CD4-positive, alpha-beta T cell (primary cell): Measurements from ENCODE around the gene MID2. TPM values are rescaled to one million over a fixed set of nuclear protein-coding genes. Genes with fewer than 3 reads are reported as not detected.

Experiments
- ATAC-seq: fragments of 200-7000 bp; cut with Tn5 transposase; one replicate; pipeline ENCODE4 v1.10.0; 2022; ENCODE audit warnings: mild to moderate bottlenecking; ENCODE audit not compliant: poor library complexity
- CTCF ChIA-PET: fragments of 350-600 bp; sonication (Branson Sonifier 250); formaldehyde crosslinking; loops from one replicate; lab custom pipeline; 2021; ENCODE audit warnings: antibody characterized with exemption, inconsistent platforms; lab: Charles Lee
- POLR2A ChIA-PET: fragments of 350-600 bp; sonication (Branson Sonifier 250); formaldehyde crosslinking; loops from one replicate; lab custom pipeline; 2021; ENCODE audit warnings: antibody characterized with exemption, inconsistent platforms; lab: Charles Lee
- DNase-seq, 14 experiments: peaks; one replicate each; pipeline ENCODE4 v3.0.0-alpha.2; 2013 to 2020; ENCODE audit warnings: mixed read lengths in 2 of 14
- H3K27ac ChIP-seq, 2 donors: one replicate each; pipeline versions ENCODE4 v1.5.1 to v1.7.0; 2013; ENCODE audit warnings: low read length in 2 of 2, low read depth in 1 of 2, mild to moderate bottlenecking in 1 of 2
- H3K27me3 ChIP-seq, 2 experiments: 1 replicate in 1 of 2; 2 replicates in 1 of 2; pipeline versions ENCODE4 v1.6.1 to v1.7.0; 2013; ENCODE audit warnings: low read length in 2 of 2, control low read depth in 1 of 2, mild to moderate bottlenecking in 1 of 2, moderate library complexity in 1 of 2; ENCODE audit not compliant: insufficient read depth in 2 of 2, control insufficient read depth in 1 of 2
- H3K36me3 ChIP-seq: one replicate; pipeline ENCODE4 v1.6.1; 2013; ENCODE audit warnings: low read length, control low read depth; ENCODE audit not compliant: insufficient read depth
- H3K4me1 ChIP-seq: one replicate; pipeline ENCODE4 v1.6.1; 2013; ENCODE audit warnings: low read length, control low read depth; ENCODE audit not compliant: insufficient read depth
- H3K4me3 ChIP-seq: one replicate; pipeline ENCODE4 v1.5.1; 2013; ENCODE audit warnings: mild to moderate bottlenecking, low read length, moderate library complexity
- H3K9me3 ChIP-seq, 2 experiments: 1 replicate in 1 of 2; 2 replicates in 1 of 2; pipeline versions ENCODE4 v1.6.1 to v1.7.0; 2013; ENCODE audit warnings: low read length in 2 of 2, mild to moderate bottlenecking in 2 of 2, control low read depth in 1 of 2, moderate library complexity in 1 of 2; ENCODE audit not compliant: control insufficient read depth in 1 of 2, insufficient read depth in 1 of 2
- H3K27ac Mint-ChIP-seq: one replicate; pipeline ENCODE4 v1.8.0; 2020; ENCODE audit warnings: mixed read lengths
- H3K27me3 Mint-ChIP-seq: one replicate; pipeline ENCODE4 v1.8.0; 2021; ENCODE audit warnings: mixed read lengths
- H3K36me3 Mint-ChIP-seq: one replicate; pipeline ENCODE4 v1.8.0; 2021; ENCODE audit warnings: low read depth, mixed read lengths
- H3K4me1 Mint-ChIP-seq: one replicate; pipeline ENCODE4 v1.8.0; 2021; ENCODE audit warnings: low read depth, mixed read lengths
- H3K4me3 Mint-ChIP-seq: one replicate; pipeline ENCODE4 v1.8.0; 2020; ENCODE audit warnings: mild to moderate bottlenecking, mixed read lengths
- H3K9me3 Mint-ChIP-seq: one replicate; pipeline ENCODE4 v1.8.0; 2020; ENCODE audit warnings: mixed read lengths
- CTCF ChIP-seq: fragments of 200-600 bp; IDR thresholded peaks from one replicate; pipeline ENCODE4 v1.8.0; 2022; ENCODE audit warnings: antibody characterized with exemption, mild to moderate bottlenecking
- intact Hi-C, 2 experiments: fragments of 100-400 bp; cut with DNase I in 1 of 2; cut with micrococcal nuclease in 1 of 2; formaldehyde crosslinking; loops; one replicate each; pipeline versions ENCODE4 v1.15.1 to v1.9.0; 2023 to 2025; cut with DNase I, micrococcal nuclease
- total RNA-seq, 174 experiments: library from RNA in 2 of 174; stranded (reverse) in 2 of 174; gene quantifications; one replicate each; pipeline ENCODE4 v1.2.3 and lab custom pipeline; 2021 to 2026

The MID2 gene
- total RNA-seq, 2 experiments from 2014 or later = 15.7 to 16.9 TPM

GRCh38 chrX:107848591-107848990 lies 22.9 kb downstream of the MID2 start:
- H3K27ac Mint-ChIP-seq = no peak overlapping the region
- ATAC-seq = no peak
- Histone ChIP-seq H3K36me3 (peaks cover 4% of the 10 kb centered on the region), H3K27ac (no peak overlapping the region), H3K27me3 (no peaks in the 10 kb centered on the region), H3K4me1 (no peaks in the 10 kb centered on the region), H3K4me3 (no peak overlapping the region), H3K9me3 (no peaks in the 10 kb centered on the region)
- H3K9me3 Mint-ChIP-seq = no peaks in the 10 kb centered on the region
- no peaks in the 10 kb centered on the region for H3K27me3 Mint-ChIP-seq
- ChIA-PET POLR2A (no interaction called here), CTCF (no interaction called here)
- DNase-seq = no peak
- TF ChIP-seq CTCF = no peak
- intact Hi-C loops = no loop called here
- peaks cover 14% of the 10 kb centered on the region for H3K36me3 Mint-ChIP-seq
- H3K4me1 Mint-ChIP-seq = peaks cover 10% of the 10 kb centered on the region
- no peak overlapping the region for H3K4me3 Mint-ChIP-seq

- CTCF ChIA-PET = no interaction called here
- Mint-ChIP-seq H3K27ac (no peak overlapping the region), H3K36me3 (peaks cover 23% of the 10 kb centered on the region), H3K9me3 (no peaks in the 10 kb centered on the region), H3K4me1 (peaks cover 10% of the 10 kb centered on the region), H3K27me3 (no peaks in the 10 kb centered on the region), H3K4me3 (no peak overlapping the region)
- no peaks in the 10 kb centered on the region for H3K9me3 ChIP-seq
- H3K36me3 ChIP-seq = peaks cover 9% of the 10 kb centered on the region
- no peak for ATAC-seq
- H3K4me3 ChIP-seq = no peak overlapping the region
- no peaks in the 10 kb centered on the region for H3K27me3 ChIP-seq
- H3K4me1 ChIP-seq = no peaks in the 10 kb centered on the region
- no peak overlapping the region for H3K27ac ChIP-seq
- DNase-seq = peak in 3 of 14 experiments; percentile 1 to 9 (median 6)
- intact Hi-C loops = no loop called here
- TF ChIP-seq CTCF = no peak
- POLR2A ChIA-PET = no interaction called here
Observed at GRCh38 chrX:107849747-107850421, 24.2 kb downstream of the MID2 start.

GRCh38 chrX:107850422-107850765 lies 24.7 kb downstream of the MID2 start:
- POLR2A ChIA-PET = interaction anchor here (0.7 kb wide), 1 partner anchor 177 kb away, joined by 3 read pairs; no protein-coding TSS in a partner anchor
- CTCF ChIA-PET = no interaction called here

More at GRCh38 chrX:107850422-107850765, 24.7 kb downstream of the MID2 start:
- Histone ChIP-seq H3K4me1 (no peaks in the 10 kb centered on the region), H3K27me3 (no peaks in the 10 kb centered on the region), H3K27ac (no peak overlapping the region), H3K4me3 (no peak overlapping the region), H3K9me3 (no peaks in the 10 kb centered on the region), H3K36me3 (peaks cover 10% of the 10 kb centered on the region)
- no peak for ATAC-seq
- intact Hi-C loops = no loop called here
- DNase-seq = no peak
- no peak overlapping the region for H3K4me3 Mint-ChIP-seq
- H3K36me3 Mint-ChIP-seq = peaks cover 27% of the 10 kb centered on the region
- TF ChIP-seq CTCF = no peak
- H3K27ac Mint-ChIP-seq = no peak overlapping the region
- no peaks in the 10 kb centered on the region for H3K9me3 Mint-ChIP-seq
- no peaks in the 10 kb centered on the region for H3K27me3 Mint-ChIP-seq
- peaks cover 10% of the 10 kb centered on the region for H3K4me1 Mint-ChIP-seq
